ENCODE measurements around the gene TM9SF4.

TM9SF4 gene

DNA sequence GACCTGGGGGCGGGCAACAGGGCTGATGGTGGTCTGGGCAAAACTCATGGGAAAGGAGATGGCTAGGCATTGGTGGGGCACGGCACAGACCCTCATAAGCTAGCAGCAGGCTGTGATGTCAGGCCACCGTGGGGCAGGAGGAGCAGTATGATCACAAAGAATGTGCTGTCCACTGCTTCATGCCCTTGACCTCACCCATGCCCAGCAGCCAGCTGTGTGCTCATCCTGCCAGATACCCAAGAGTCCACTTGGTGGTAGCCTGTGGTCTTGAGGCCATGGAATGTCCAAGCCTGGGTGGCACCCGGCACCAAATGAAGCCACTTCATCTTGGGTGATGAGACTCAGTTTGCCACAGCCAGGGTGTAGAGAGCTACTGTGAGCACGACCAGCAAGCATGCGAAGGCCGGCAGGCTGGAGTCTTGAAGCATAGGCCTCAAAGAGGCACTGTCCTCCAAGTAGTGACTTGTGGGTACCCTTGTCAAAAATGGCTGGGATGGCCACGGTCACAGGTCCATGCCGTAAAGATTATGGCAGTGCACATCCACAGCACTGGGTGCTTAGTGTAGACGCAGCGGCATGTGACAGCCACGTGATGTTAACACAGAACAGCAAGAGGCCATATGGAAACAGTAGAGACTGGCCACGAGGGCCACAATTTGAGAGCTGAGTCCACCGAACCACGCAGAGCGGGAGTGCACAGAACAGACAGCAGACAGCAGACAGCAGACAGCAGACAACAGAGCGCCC lies 79.0 kb downstream of the TM9SF4 start:
- no peak for DNase-seq (ENCODE audit: low read depth in 1 of 2, low spot score in 1 of 2)
- Histone ChIP-seq H3K27ac (replicated peaks) (no peak overlapping the region), H3K4me3 (replicated peaks; ENCODE audit: insufficient read depth, low read length) (no peak overlapping the region), H3K27me3 (ENCODE audit: insufficient read depth, poor library complexity, severe bottlenecking) (no peaks in the 10 kb centered on the region)
- TF ChIP-seq SPI1 (IDR thresholded peaks at IDR 0.05; ENCODE audit: borderline replicate concordance, low read depth) (no peak), POLR2AphosphoS5 (IDR thresholded peaks at IDR 0.05; ENCODE audit: low read depth) (no peak), GABPA (IDR thresholded peaks at IDR 0.05; ENCODE audit: low read depth) (no peak)
- TF ChIP-seq, protein P1, sequence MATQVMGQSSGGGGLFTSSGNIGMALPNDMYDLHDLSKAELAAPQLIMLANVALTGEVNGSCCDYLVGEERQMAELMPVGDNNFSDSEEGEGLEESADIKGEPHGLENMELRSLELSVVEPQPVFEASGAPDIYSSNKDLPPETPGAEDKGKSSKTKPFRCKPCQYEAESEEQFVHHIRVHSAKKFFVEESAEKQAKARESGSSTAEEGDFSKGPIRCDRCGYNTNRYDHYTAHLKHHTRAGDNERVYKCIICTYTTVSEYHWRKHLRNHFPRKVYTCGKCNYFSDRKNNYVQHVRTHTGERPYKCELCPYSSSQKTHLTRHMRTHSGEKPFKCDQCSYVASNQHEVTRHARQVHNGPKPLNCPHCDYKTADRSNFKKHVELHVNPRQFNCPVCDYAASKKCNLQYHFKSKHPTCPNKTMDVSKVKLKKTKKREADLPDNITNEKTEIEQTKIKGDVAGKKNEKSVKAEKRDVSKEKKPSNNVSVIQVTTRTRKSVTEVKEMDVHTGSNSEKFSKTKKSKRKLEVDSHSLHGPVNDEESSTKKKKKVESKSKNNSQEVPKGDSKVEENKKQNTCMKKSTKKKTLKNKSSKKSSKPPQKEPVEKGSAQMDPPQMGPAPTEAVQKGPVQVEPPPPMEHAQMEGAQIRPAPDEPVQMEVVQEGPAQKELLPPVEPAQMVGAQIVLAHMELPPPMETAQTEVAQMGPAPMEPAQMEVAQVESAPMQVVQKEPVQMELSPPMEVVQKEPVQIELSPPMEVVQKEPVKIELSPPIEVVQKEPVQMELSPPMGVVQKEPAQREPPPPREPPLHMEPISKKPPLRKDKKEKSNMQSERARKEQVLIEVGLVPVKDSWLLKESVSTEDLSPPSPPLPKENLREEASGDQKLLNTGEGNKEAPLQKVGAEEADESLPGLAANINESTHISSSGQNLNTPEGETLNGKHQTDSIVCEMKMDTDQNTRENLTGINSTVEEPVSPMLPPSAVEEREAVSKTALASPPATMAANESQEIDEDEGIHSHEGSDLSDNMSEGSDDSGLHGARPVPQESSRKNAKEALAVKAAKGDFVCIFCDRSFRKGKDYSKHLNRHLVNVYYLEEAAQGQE (IDR thresholded peaks at IDR 0.05; ENCODE audit: insufficient replicate concordance, low read depth), result no peak
- TF ChIP-seq, protein P2, sequence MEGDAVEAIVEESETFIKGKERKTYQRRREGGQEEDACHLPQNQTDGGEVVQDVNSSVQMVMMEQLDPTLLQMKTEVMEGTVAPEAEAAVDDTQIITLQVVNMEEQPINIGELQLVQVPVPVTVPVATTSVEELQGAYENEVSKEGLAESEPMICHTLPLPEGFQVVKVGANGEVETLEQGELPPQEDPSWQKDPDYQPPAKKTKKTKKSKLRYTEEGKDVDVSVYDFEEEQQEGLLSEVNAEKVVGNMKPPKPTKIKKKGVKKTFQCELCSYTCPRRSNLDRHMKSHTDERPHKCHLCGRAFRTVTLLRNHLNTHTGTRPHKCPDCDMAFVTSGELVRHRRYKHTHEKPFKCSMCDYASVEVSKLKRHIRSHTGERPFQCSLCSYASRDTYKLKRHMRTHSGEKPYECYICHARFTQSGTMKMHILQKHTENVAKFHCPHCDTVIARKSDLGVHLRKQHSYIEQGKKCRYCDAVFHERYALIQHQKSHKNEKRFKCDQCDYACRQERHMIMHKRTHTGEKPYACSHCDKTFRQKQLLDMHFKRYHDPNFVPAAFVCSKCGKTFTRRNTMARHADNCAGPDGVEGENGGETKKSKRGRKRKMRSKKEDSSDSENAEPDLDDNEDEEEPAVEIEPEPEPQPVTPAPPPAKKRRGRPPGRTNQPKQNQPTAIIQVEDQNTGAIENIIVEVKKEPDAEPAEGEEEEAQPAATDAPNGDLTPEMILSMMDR (IDR thresholded peaks at IDR 0.05; ENCODE audit: insufficient read depth, low read length), result no peak

DNA sequence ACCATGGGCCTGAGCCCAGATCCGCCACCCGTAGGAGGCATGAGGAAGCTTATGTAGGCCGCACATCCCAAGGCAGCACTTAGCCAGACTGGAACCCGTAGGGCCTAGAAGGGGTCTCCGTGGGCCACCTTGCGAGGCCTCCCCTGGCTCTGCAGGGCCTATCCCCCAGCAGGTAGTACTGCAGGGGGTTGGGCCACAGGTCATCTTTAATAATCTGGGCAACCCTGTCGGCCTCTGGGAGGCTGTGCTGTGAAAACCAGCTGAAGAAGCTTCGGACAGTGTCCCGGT lies 79.6 kb downstream of the TM9SF4 start:
- TF ChIP-seq, protein P1 (IDR thresholded peaks at IDR 0.05; ENCODE audit: insufficient replicate concordance, low read depth), result no peak
- TF ChIP-seq SPI1 (IDR thresholded peaks at IDR 0.05; ENCODE audit: borderline replicate concordance, low read depth) (no peak), GABPA (IDR thresholded peaks at IDR 0.05; ENCODE audit: low read depth) (no peak), POLR2AphosphoS5 (IDR thresholded peaks at IDR 0.05; ENCODE audit: low read depth) (no peak)
- TF ChIP-seq, protein P2 (IDR thresholded peaks at IDR 0.05; ENCODE audit: insufficient read depth, low read length), result no peak
- DNase-seq (ENCODE audit: low read depth in 1 of 2, low spot score in 1 of 2), result no peak
- Histone ChIP-seq H3K27ac (replicated peaks) (no peak overlapping the region), H3K27me3 (ENCODE audit: insufficient read depth, poor library complexity, severe bottlenecking) (no peaks in the 10 kb centered on the region), H3K4me3 (replicated peaks; ENCODE audit: insufficient read depth, low read length) (no peak overlapping the region)

DNA sequence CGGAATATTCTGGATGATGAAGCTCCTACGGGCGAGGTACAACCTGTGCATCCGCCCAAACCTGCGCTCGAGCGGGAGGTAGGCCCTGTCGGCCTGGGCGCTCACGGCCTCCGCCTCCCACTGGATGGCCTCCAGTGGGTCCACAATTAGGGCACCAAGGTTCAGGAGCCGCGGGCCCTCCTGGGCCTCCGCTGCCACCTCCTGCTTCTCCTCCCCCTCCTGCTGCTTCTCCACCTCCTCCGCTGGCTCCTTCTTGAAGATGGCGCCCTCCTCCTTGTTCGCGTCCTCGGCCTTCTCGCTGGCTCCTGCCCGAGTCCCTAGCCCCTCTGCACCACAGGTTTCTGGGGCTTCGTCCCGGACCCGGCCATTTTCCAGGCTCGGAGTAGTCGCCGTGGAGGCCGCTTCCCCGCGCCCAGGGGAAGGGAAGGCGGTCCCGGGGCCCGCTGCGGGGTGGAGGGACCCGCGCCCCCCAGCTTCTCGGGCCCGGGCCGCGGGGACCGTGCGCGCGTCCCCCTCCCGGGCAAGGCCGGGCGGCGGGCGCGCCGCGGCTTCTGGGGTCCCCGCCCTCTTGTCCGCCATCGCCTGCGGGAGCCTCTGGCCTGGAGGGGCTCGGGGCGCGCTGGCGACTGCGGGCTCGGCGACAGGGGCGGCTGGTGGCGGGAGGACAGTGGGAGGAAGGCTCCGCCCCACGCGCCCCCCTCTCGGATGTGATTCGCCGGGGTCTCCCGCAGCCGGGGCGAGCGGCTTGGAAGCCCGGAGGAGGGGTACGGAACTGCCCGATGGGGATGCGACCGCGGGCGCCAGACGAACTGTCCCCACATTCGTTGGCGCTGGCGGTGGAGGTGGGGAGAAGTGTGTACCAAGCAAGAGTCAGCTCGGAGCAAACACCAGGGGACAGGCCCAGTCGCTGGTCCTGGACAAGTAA lies 80.4 kb downstream of the TM9SF4 start:
- no peak for DNase-seq (ENCODE audit: low read depth in 1 of 2, low spot score in 1 of 2)
- Histone ChIP-seq H3K27me3 (ENCODE audit: insufficient read depth, poor library complexity, severe bottlenecking) (no peaks in the 10 kb centered on the region), H3K4me3 (replicated peaks; ENCODE audit: insufficient read depth, low read length) (no peak overlapping the region), H3K27ac (replicated peaks) (no peak overlapping the region)
- TF ChIP-seq POLR2AphosphoS5 (IDR thresholded peaks at IDR 0.05; ENCODE audit: low read depth), result no peak
- TF ChIP-seq, protein P2 (IDR thresholded peaks at IDR 0.05; ENCODE audit: insufficient read depth, low read length), result no peak
- TF ChIP-seq, protein P1 (IDR thresholded peaks at IDR 0.05; ENCODE audit: insufficient replicate concordance, low read depth), result no peak
- no peak for TF ChIP-seq SPI1 (IDR thresholded peaks at IDR 0.05; ENCODE audit: borderline replicate concordance, low read depth)
- no peak for TF ChIP-seq GABPA (IDR thresholded peaks at IDR 0.05; ENCODE audit: low read depth)

Measured in HL-60 (cell line).